ENCODE measurements around the gene ZNF654.
"Not testable (repeated sequence)": the region's sequence is repeated elsewhere in the genome, so short reads cannot be mapped to it uniquely, and the experiment has no call there.

ZNF654 gene

DNA sequence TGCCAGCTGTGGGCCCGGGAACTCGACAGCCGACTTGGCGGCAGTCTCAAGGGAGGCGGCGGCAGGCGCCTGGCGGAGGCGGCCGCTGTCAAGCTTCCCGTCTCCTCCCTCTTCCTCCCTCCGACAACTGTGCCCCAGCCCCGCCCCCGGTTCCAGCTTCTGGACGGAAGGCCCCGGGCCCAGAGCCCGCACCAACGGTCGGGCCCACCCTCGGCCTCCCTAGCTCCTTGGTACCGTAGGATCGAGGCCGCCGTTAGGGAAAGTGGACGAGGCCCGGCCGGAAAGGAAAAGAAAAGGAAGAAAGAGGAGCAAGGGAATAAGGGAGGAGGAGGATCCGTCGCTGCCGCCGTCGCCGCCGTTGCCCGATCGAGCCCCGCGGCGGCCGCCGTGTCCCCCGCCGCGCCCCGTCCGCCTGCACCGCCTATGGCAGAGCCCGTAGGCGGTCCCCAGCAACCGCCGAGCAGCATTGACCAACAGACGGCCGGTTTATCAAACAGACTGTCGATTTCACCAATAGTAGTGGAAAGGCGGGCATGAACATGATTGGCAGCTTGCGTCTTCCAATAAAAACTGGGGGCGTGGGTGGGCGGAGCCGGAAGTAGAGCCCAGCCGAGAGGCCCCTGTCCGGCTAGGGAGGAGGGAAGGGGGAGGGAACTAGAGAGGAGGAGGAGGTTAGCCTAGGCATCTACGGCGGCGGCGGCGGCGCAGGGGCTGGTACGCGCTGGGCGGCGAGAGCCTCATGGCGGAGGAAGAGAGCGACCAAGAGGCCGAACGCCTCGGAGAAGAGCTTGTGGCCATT is at the start of gene ZNF654, which contains the start of gene CGGBP1:
ZNF654 (plus strand) TSS at position 675 of the 799 bp plus-strand sequence; CDS start at position 740, 65 bp downstream.
CGGBP1 (minus strand) TSS at position 425 of the 799 bp plus-strand sequence. CDS start 3,029 bp downstream, outside the sequence.
- DNase-seq (ENCODE audit: low spot score): peak; percentile 100

DNA sequence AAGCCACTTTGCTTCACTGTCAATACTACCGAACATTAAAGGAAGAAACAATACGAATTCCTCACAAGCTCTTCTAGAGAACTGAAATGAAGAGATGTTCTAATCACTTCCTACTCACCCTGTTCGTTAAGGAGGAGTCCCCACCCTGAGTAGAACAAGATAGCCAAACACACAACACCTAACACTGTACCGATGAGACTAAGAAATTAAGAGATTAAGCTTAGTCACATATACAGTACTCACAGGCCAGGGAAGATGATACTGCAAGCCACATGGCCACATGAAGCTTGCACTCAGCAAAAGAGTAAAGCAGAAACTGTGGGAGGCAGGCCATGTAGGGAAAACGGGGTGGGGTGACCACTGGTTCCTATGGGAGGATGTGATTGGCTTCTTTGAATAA is 48.2 kb upstream of the ZNF654 start:
- no peak for DNase-seq (ENCODE audit: low spot score)

DNA sequence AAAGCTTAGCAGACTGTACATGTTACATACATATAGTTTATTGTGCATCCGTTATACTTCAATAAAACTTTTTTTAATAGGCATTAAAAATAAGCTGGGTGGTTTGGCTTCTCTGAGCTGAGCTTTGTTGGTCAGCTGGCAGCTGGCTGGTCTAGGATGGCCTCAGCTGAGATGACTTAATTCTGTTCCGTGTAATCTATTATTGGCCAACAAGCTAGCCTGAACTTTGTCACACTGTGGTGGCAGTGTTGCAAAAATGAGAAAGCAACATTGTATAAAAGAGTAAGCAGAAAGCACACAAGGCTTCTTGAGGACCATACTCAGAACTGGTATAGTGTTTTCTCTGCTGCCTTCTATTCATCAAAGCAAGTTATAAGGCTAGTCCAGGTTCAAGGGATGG is 45.5 kb upstream of the ZNF654 start:
- DNase-seq (ENCODE audit: low spot score): no peak

DNA sequence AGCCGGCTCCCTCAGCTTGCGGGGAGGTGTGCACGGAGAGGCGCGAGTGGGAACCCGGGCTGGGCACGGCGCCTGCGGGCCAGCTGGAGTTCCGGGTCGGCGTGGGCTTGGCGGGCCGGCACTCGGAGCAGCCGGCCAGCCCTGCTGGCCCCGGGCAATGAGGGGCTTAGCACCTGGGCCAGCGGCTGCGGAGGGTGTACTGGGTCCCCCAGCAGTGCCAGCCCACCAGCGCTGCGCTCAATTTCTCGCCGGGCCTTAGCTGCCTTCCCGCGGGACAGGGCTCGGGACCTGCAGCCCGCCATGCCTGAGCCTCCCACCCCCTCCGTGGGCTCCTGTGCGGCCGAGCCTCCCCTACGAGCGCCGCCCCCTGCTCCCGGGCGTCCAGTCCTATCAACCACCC is 43.4 kb upstream of the ZNF654 start:
- not testable (repeated sequence) for DNase-seq (ENCODE audit: low spot score)

DNA sequence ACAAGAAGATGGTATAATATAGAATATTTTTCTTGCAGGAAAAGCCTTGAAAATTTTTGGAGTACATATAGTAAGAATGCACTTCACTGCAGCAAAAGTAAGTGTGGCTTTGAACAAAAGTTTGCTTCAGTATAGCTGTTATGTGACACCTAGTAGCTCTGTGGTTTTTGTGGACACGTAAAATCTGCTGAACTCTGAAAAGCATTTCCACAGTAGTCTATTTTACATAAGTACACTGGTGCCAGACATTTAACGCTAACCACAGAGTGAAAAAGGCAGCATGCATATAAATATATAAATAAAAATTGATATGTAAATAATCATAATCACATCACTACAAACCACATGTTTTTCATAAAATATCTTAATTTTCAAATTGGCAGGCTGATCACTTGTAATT is 40.0 kb upstream of the ZNF654 start:
- peak; percentile 30 for DNase-seq (ENCODE audit: low spot score)

DNA sequence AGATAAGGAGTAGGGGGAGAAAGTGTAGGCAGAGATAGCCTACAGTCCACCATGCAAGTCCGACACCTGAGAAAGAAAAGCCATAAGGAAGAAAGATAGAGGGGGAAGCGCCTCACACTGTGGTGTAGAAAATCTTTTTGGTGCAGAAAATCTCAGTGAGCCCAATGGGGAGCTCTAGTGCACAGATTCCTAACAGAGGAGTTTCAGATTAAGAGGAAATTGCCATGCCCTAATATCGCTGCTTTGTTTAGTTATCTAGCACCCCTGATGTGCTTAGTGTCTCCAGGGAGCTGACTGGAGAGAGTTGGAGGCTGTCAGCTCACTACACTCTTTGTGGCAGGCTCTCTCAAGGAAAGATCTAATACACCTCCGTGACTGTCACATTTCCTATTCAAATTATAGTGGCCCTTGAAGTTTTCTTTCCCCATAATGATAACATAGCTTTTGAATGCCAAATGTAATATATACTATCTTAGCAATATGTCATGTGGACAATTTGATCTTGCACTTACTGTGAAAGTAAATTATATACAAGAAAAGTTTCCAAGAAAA is 34.0 kb upstream of the ZNF654 start:
- no peak for DNase-seq (ENCODE audit: low spot score)

DNA sequence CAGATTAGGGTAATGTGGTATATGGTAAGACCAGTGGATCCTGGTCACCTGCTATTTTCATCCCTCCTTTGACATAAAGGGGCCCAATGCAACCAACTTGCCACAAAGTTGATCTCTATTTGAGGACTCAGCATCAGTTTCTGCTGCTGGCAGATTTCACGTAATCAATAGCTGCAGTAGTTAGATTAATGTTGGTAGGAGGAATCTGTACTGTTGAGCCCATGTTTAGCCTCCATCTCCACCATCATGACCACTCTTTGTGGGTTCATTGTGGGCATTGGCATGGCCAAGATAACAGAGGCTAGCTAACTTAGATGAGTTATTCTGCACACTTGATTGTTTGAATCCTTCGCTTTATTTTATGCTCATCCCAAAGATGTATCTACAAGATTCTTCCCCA is 30.2 kb upstream of the ZNF654 start:
- no peak for DNase-seq (ENCODE audit: low spot score)

DNA sequence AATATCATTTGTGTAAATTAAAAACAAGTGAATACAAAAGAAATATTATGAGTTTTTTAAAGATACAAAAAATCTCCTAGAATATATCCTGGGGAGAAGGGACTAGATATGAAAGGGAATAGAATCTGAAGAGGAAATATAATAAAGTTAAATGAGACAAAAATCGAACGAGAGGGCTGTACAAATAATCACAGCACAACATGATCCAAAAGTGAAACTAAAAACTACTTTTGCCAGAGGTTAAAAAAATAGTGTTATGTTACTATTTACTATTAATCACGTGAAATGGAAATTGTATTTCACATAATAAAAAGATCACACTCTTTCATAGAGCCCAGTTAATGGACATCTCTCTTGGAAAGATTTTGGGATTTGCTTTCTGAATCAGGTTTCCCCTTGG is 28.8 kb upstream of the ZNF654 start:
- no peak for DNase-seq (ENCODE audit: low spot score)

DNA sequence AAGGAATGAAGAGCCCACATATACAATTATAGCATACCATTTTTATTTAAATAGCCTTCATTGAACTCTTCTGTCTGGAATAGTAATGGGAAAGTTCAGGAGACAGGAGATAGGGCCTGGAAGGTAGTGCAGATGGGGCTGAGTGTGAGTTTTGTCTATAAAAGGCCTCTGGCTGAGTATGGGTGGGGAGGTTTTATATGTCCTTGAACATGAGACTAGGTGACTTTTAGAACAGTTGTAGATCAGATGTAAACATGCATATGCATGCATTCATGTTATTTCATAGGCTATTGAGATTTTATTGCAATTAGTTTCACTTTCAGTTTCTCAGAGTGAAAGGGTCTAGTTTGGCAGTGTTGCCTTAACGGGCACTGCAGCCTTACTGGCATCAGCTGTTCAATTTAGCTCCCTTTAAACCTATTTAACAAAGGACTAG is 27.4 kb upstream of the ZNF654 start:
- peak; percentile 52 for DNase-seq (ENCODE audit: low spot score)

DNA sequence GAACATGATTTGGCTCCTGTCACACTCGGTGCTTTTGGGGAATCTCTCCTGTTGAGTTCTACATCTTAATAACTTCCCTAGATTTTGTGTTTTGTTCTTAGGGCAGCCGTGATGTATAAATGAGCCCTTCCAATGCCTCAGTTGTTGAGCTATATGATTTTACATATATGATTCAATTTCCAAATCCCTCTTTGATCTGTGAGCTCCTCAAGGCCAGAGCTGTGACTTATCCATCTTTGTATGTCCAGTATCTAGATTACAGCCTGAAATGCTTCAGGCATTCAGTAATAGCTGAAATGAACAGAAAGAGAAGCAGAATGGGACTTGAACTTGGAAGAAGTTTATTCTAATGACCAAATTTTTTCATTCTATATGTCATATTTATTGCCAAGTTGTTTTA is 26.8 kb upstream of the ZNF654 start:
- no peak for DNase-seq (ENCODE audit: low spot score)

DNA sequence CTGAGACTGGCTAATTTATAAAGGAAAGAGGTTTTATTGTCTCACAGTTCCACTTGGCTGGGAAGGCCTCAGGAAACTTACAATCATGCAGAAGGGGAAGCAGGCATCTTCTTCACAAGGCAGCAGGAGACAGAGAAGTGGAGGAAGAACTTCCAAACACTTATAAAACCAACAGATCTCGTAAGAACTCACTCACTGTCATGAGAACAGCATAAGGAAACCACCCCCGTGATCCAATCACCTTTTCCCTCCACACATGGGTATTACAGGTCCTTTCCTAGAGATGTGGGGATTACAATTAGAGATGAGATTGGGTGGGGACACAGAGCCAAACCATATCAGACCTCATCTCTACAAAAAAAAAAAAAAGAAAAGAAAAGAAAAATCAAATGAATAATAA is 26.0 kb upstream of the ZNF654 start:
- DNase-seq (ENCODE audit: low spot score): no peak

DNA sequence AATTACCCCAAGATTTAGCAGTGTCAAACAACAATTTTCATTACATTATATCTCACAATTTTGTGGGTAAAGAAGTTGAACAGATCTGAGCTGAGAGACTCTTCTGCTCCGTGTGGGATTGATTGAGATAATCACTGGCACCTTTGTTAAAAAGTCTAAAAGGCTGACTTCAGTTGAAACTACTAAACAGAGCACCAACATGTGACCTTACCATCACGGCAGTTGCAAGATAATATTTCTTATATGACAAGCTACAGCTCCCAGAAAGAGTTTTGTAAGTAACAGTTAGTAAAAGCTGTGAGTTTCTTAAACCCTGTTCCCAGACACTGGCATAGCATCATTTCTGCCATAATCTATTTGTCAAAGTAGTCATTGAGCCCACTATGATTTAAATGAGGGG is 25.2 kb upstream of the ZNF654 start:
- no peak for DNase-seq (ENCODE audit: low spot score)

DNA sequence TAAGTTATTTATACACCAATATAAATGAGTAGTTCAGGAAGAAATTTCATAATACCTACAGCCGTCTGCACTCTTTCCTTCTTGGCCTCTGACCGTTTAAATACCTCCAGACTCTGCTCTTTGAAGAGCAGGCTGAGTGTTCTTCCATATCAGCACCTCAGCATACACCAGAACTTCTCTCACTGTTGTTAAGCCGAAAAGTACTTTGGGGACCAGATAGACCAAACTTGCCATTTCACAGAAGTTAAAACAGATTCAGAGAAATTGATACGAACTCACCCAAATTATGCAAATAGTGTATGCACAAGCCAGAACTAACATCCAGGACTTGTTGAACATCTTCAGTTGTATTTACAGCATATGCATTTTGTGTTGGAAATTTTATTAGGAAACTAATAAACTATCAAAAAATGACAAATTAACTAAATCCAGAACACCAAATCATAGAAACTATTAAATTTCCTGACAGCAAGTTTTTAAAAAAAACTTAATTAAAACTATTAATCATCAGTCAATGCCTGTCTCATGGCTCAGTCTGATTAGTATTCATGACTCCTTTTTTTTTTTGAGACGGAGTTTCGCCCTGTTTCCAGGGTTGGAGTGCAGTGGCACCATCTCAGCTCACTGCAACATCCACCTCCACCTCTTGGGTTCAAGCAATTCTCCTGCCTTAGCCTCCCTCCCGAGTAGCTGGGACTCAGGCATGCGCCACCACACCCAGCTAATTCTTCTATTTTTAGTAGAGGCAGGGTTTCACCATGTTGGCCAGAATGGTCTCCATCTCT is 24.4 kb upstream of the ZNF654 start:
- DNase-seq (ENCODE audit: low spot score): no peak

DNA sequence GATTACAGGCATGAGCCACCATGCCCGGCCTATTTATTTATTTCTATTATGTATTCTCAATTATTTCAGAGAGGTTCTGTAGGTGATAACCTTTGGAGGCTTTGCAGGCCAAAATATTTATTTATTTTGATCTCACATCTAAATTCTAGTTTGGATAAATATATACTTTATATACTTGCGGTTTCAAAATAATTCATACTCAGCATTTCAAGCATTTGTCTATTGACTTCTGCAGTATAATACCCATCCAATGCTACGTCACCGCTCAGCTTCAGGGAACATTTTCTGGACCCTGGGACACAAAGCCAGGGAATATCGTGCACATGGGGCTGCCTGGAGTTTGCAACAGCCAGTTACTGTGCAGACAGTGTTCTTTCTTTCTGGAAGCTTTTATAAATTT is 22.8 kb upstream of the ZNF654 start:
- DNase-seq (ENCODE audit: low spot score): no peak

DNA sequence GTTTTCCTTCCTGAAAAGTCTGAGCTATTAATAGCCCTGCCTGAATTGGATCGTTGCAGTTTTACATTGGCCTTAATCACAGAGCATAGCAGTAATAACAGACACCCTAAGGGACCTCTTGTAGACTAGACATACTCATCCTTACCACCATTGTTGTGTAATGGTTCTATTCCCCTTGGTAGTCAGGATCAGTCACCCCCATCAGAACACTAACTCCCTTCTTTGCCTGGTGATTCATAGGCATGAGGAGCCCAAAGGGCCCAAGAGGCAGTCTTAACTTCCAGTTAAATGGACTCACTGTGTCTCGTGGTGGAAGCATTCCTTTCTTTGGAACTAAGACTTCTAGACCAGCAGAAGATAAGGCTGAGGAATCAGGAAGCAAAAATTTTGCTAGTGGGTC is 20.5 kb upstream of the ZNF654 start:
- DNase-seq (ENCODE audit: low spot score): no peak

DNA sequence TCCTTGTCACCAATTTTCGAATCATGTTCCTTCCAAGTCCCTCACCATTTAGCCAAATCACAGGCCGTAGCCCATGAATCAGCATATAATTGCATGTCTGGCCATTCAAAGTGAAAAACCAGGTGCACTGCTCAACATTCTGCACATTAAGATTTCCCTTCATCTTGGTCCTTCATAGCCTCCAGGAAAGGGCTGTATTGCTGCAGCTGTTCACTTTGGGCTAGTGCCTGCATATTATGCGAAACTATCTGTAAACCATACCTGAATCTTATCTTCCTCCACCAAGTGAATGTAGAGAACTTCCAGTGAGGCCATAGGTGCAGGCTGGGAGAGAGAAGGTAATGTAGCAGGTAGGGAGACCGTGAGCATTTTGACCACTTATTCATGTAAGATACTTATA is 18.5 kb upstream of the ZNF654 start:
- DNase-seq (ENCODE audit: low spot score): no peak

DNA sequence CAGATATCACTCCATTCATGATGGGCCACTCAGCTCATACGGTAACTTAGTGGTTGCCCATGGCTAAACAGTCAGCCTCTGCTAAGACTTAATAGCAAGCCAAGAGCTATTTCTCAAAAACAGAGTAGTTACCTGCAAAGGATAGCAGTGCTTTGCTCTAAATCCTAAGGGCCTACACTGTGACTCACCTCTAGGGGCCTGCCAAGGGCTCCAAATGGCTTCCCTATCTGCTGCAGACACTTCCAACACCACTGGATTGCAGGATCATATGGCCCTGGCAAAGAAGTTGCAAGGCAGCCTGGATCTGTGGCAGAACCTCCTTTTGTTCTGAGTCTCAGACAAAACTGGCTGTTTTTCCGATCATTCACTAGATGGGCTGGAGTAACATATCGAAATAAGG is 18.1 kb upstream of the ZNF654 start:
- DNase-seq (ENCODE audit: low spot score): no peak

DNA sequence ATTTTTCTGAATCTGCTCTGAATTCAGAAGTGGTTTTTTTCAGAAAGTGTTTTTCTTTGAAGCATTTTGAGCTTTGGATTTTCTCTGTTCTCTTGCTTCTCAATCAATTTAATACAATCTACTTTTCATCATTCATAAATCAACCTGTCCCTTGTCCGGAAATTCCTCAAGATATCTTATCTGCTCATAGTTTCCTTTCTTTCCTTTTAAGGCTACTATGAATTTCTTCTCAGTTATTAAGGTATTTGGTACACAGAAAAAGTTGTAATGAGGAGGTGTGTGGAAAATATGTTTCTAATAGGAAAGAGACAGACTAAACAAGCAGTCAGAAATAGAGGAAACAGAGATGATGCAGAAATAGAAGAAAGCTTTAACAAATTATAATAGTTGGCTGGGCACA is 14.6 kb upstream of the ZNF654 start:
- DNase-seq (ENCODE audit: low spot score): no peak

DNA sequence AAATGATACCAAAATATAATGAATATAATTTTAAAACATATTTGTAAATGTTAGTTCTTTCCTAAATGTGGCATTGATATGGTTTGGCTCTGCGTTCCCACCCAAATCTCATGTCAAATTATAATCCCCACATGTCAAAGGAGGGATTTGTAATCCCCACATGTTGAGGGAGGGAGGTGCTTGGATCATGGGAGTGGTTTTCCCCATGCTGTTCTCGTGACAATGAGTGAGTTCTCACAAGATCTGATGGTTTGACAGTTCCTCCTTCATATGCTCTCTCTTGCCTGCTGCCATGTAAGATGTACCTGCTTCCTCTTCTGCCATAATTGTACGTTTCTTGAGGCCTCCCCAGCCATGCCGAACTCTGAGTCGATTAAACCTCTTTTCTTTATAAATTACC is 12.3 kb upstream of the ZNF654 start:
- DNase-seq (ENCODE audit: low spot score): no peak

DNA sequence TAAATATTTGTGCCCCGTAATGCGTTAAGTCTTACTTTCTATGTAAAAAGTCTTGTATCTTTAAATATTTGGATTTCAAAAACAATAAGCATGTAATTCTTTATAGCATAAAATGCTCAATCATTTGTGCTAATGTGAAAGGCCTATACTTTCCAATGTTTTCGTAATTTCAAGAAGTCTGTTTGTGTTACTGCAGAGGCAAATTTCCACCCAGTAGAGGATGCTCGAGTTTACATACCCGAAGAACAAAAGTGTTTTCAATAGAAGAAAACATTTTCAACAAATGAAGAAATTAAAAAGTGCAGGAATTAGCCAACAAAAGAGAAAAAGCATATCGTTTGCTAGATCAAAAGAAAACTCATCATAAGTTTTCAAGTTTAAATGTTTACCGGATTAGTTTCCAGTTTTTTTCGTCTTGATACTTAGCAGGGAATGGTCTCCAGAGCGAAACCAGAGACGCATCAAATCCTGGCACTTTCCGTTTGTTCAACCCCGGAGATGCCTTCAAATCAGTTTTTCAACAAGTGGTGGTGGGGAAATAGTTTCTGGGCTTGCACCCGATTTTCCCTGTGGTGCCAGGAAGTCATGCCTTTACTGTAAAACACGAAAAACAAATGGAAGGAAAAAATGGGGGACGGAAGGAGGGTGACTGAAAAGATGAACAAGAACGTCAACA is 1.3 kb upstream of the ZNF654 start:
- peak; percentile 12 for DNase-seq (ENCODE audit: low spot score)

DNA sequence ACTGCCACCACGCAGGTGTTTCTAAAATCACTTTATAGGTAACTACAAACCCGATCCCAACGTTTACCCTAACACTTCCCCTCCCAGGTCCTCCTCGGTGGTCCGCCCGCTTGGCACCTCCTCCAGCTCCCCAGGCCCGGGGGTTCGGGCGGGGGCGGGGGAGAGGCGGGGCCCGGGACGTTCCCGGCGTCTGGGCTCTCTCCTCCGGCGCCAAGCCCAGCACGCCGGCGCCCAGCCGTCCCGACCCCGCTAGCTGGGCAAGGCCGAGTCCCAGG is 812 bp upstream of the ZNF654 start:
- DNase-seq (ENCODE audit: low spot score): no peak

DNA sequence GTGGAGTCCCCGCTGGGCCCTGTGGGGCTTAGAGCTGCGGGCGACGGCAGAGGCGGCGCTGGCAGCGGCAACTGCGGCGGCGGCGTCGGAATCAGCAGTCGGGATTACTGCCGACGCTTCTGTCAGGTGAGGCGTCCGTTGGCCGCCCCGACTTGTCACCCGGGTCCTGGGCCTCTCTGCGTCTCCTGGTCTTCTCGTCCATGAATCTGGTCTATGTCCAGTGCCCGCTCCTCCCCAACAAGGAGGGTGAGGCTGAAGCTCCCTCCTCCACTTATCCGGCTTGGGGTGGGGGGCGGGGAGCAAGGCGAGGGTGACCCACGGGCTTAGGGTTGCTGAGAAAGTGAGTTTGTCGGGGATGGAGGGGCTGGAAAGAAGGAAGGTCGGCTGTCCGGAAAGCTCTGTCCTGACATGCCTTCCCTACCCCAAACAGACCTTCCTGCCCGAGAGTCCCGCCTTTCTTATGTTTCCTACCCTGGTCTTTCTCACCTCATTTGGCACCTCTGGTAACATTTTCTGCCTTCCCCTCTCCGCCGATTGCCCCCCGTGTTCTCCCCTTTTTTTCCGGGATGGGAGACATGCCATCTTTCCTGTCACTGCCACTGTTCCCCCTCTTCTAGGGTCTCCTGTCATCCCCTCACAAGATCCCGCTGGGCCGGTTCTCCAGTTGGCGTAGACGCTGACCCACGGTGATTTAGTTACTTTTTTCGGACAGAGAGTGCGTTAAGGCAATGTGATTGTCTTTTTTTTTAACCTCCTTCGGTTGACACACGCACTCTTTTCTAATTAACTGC is 520 bp downstream of the ZNF654 start:
- DNase-seq (ENCODE audit: low spot score): no peak

Data from CD4-positive, alpha-beta T cell treated with Interleukin-15 for 4 hours (primary cell).